H9 (cell line): Measurements from ENCODE around the gene OTUD3. TPM values are rescaled to one million over a fixed set of nuclear protein-coding genes. Genes with fewer than 3 reads are reported as not detected.
A peak's percentile ranks its signal among the peaks of the same experiment; 100 is the strongest.

Experiments
- DNase-seq: peaks from one replicate; pipeline ENCODE4 v3.0.0-alpha.2; 2017
- H2AFZ ChIP-seq: one replicate; pipeline ENCODE4 v1.6.1; 2013; ENCODE audit warnings: mild to moderate bottlenecking, low read length, control low read depth, moderate library complexity
- H2AK5ac ChIP-seq: 2 replicates; pipeline ENCODE4 v1.6.1; 2013; ENCODE audit warnings: low read length, control low read depth, mixed read lengths; ENCODE audit not compliant: insufficient read length
- H2BK120ac ChIP-seq: one replicate; pipeline ENCODE4 v1.6.1; 2013; ENCODE audit warnings: low read depth, mild to moderate bottlenecking, low read length, control low read depth, inconsistent platforms; ENCODE audit not compliant: poor library complexity, severe bottlenecking
- H2BK12ac ChIP-seq: 2 replicates; pipeline ENCODE4 v1.6.1; 2013; ENCODE audit warnings: low read length, control low read depth, mixed read lengths, low read depth; ENCODE audit not compliant: insufficient read length
- H2BK15ac ChIP-seq: 2 replicates; pipeline ENCODE4 v1.6.1; 2013; ENCODE audit warnings: low read depth, low read length, control low read depth
- H2BK20ac ChIP-seq: one replicate; pipeline ENCODE4 v1.6.1; 2013; ENCODE audit warnings: low read depth, mild to moderate bottlenecking, low read length, control low read depth, inconsistent platforms; ENCODE audit not compliant: poor library complexity, severe bottlenecking
- H2BK5ac ChIP-seq: 2 replicates; pipeline ENCODE4 v1.6.1; 2013; ENCODE audit warnings: low read length, control low read depth, mixed read lengths; ENCODE audit not compliant: insufficient read length
- H3K14ac ChIP-seq: 2 replicates; pipeline ENCODE4 v1.6.1; 2013; ENCODE audit warnings: low read length, control low read depth; ENCODE audit not compliant: insufficient read depth
- H3K18ac ChIP-seq: 2 replicates; pipeline ENCODE4 v1.6.1; 2013; ENCODE audit warnings: low read depth, mild to moderate bottlenecking, mixed read lengths, low read length, control low read depth; ENCODE audit not compliant: insufficient read length
- H3K23ac ChIP-seq: 2 replicates; pipeline ENCODE4 v1.6.1; 2013; ENCODE audit warnings: low read length, control low read depth, mixed read lengths, low read depth; ENCODE audit not compliant: insufficient read length
- H3K23me2 ChIP-seq: 2 replicates; pipeline ENCODE4 v1.6.1; 2013; ENCODE audit warnings: low read depth, mild to moderate bottlenecking, mixed read lengths, low read length, control low read depth; ENCODE audit not compliant: insufficient read length, poor library complexity, severe bottlenecking
- H3K27ac ChIP-seq: 2 replicates; pipeline ENCODE4 v1.5.1; 2013; ENCODE audit warnings: low read length, control low read depth, mixed read lengths, low read depth; ENCODE audit not compliant: insufficient read length
- H3K27me3 ChIP-seq: 2 replicates; pipeline ENCODE4 v1.6.1; 2013; ENCODE audit warnings: low read length, control low read depth, inconsistent platforms; ENCODE audit not compliant: insufficient read depth
- H3K4ac ChIP-seq: 2 replicates; pipeline ENCODE4 v1.6.1; 2013; ENCODE audit warnings: low read depth, mild to moderate bottlenecking, control low read depth, inconsistent platforms, low read length, moderate library complexity
- H3K4me1 ChIP-seq: 2 replicates; pipeline ENCODE4 v1.6.1; 2013; ENCODE audit warnings: low read length, control low read depth, inconsistent platforms; ENCODE audit not compliant: insufficient read depth
- H3K4me2 ChIP-seq: 2 replicates; pipeline ENCODE4 v1.6.1; 2013; ENCODE audit warnings: low read length, control low read depth, mixed read lengths; ENCODE audit not compliant: insufficient read length, insufficient read depth
- H3K56ac ChIP-seq: 2 replicates; pipeline ENCODE4 v1.6.1; 2013; ENCODE audit warnings: low read depth, mild to moderate bottlenecking, mixed read lengths, low read length, control low read depth; ENCODE audit not compliant: insufficient read length
- H3K79me1 ChIP-seq: 2 replicates; pipeline ENCODE4 v1.6.1; 2013; ENCODE audit warnings: low read depth, mild to moderate bottlenecking, moderate library complexity, low read length, control low read depth, inconsistent platforms; ENCODE audit not compliant: insufficient read depth, poor library complexity, severe bottlenecking
- H3K79me2 ChIP-seq: 2 replicates; pipeline ENCODE4 v1.6.1; 2013; ENCODE audit warnings: low read length, control low read depth, inconsistent platforms; ENCODE audit not compliant: insufficient read depth
- H3K9ac ChIP-seq: 2 replicates; pipeline ENCODE4 v1.6.1; 2013; ENCODE audit warnings: low read length, control low read depth, mixed read lengths; ENCODE audit not compliant: insufficient read length; ENCODE audit errors: extremely low read depth
- H3K9me3 ChIP-seq: one replicate; pipeline ENCODE4 v1.6.1; 2013; ENCODE audit warnings: low read depth, low read length, inconsistent platforms; ENCODE audit not compliant: control insufficient read depth
- H3T11ph ChIP-seq: one replicate; pipeline ENCODE4 v1.6.1; 2013; ENCODE audit warnings: mild to moderate bottlenecking, low read length, control low read depth, inconsistent platforms
- H4K20me1 ChIP-seq: one replicate; pipeline ENCODE4 v1.6.1; 2013; ENCODE audit not compliant: control insufficient read depth, insufficient read length, insufficient read depth
- H4K5ac ChIP-seq: 2 replicates; pipeline ENCODE4 v1.6.1; 2013; ENCODE audit warnings: low read depth, mild to moderate bottlenecking, mixed read lengths, low read length, control low read depth; ENCODE audit not compliant: insufficient read length
- H4K8ac ChIP-seq: replicated peaks from 2 replicates; pipeline ENCODE4 v1.6.1; 2013; ENCODE audit warnings: low read length, control low read depth, mixed read lengths, low read depth; ENCODE audit not compliant: insufficient read length
- H4K91ac ChIP-seq: 2 replicates; pipeline ENCODE4 v1.6.1; 2013; ENCODE audit warnings: low read depth, mild to moderate bottlenecking, moderate library complexity, mixed read lengths, low read length, control low read depth; ENCODE audit not compliant: insufficient read length
- H3K27ac Mint-ChIP-seq, 3 experiments: 2 replicates in 2 of 3; 3 replicates in 1 of 3; pipeline ENCODE4 v1.8.0; 2020 to 2021; ENCODE audit warnings: mixed read lengths in 3 of 3, mild to moderate bottlenecking in 1 of 3, moderate library complexity in 1 of 3
- H3K27me3 Mint-ChIP-seq: 2 replicates; pipeline ENCODE4 v1.8.0; 2021; ENCODE audit warnings: low read depth, mild to moderate bottlenecking, moderate library complexity, mixed read lengths
- H3K36me3 Mint-ChIP-seq, 3 experiments: 2 replicates in 2 of 3; 3 replicates in 1 of 3; pipeline ENCODE4 v1.8.0; 2020 to 2021; ENCODE audit warnings: low read depth in 3 of 3, mixed read lengths in 3 of 3; ENCODE audit not compliant: insufficient read depth in 1 of 3
- H3K4me1 Mint-ChIP-seq, 2 experiments: 2 replicates each; pipeline ENCODE4 v1.8.0; 2020; ENCODE audit warnings: mixed read lengths in 2 of 2
- H3K4me3 Mint-ChIP-seq, 2 experiments: 2 replicates in 1 of 2; 3 replicates in 1 of 2; pipeline ENCODE4 v1.8.0; 2020 to 2021; ENCODE audit warnings: mild to moderate bottlenecking in 2 of 2, mixed read lengths in 2 of 2, moderate library complexity in 1 of 2
- H3K9me3 Mint-ChIP-seq, 2 experiments: 2 replicates in 1 of 2; 3 replicates in 1 of 2; pipeline ENCODE4 v1.8.0; 2020; ENCODE audit warnings: mild to moderate bottlenecking in 2 of 2, mixed read lengths in 2 of 2, moderate library complexity in 1 of 2
- CTCF ChIP-seq: fragments of 200-600 bp; sonication (generic); conservative IDR thresholded peaks from 3 replicates; pipeline ENCODE4 v1.8.0; 2021; ENCODE audit warnings: antibody characterized with exemption, mild to moderate bottlenecking
- WGBS: extraction: QIAGEN DNeasy Blood & Tissue Kit; methylation state at CpG from one replicate; pipeline ENCODE4 v1.1.7; 2013; ENCODE audit warnings: missing lambda C conversion rate, low lambda C conversion rate, mixed read lengths; ENCODE audit not compliant: insufficient read length; ENCODE audit errors: extremely low coverage; 5-methylcytosine and 5-hydroxymethylcytosine counted together
- total RNA-seq: library from RNA; stranded (reverse); gene quantifications from 2 replicates; pipeline ENCODE4 v1.2.1, GENCODE V29; 2021

OTUD3 gene
- total RNA-seq, 1 experiment from 2014 or later, result 12.0 TPM

DNA sequence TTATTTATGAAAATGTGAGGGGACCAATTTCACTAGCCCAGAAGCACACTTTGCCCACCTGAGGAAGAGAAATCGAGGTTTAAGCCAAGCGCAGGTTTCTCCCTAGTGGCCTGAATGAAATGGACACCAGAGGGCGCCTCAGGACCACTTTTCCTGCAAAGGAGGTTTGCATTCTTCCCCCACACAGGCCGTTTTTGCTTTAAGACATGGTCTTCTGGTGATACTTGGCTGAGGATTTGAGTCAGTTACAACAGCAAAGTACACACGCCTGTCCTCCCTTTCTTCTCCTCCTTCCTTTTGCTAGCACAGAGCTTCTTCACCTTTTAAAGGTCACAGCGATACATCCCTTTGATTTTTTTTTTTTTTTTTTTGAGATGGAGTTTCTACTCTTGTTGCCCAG lies 35.9 kb downstream of the OTUD3 start:
- H3K14ac ChIP-seq, result no peak overlapping the region
- H3K79me2 ChIP-seq, result no peaks in the 10 kb centered on the region
- no CpG with 5 or more reads among the region's 6 CpGs for WGBS
- no peak overlapping the region for H2BK5ac ChIP-seq
- no peak overlapping the region for H3K4me2 ChIP-seq
- H4K8ac ChIP-seq, result no peak overlapping the region
- no peak overlapping the region for H3T11ph ChIP-seq
- no peaks in the 10 kb centered on the region for H3K27me3 ChIP-seq
- Mint-ChIP-seq H3K4me1 (peaks cover 0 to 10% of the 10 kb centered on the region in 2 experiments; a peak in 2 of 4 replicates), H3K9me3 (no peaks in the 10 kb centered on the region), H3K36me3 (peaks cover 0 to 19% (median 0%) of the 10 kb centered on the region in 3 experiments; a peak in 3 of 7 replicates), H3K27ac (peak overlapping the region in 1 of 3 experiments; percentile 57; a peak in 1 of 7 replicates), H3K27me3 (no peaks in the 10 kb centered on the region; the same call in none of the 2 replicates), H3K4me3 (no peak overlapping the region)
- H4K20me1 ChIP-seq, result no peaks in the 10 kb centered on the region
- no peaks in the 10 kb centered on the region for H3K9me3 ChIP-seq
- DNase-seq, result peak; percentile 72
- no peaks in the 10 kb centered on the region for H3K23me2 ChIP-seq
- H2BK120ac ChIP-seq, result no peak overlapping the region
- no peak overlapping the region for H3K23ac ChIP-seq
- H3K27ac ChIP-seq, result no peak overlapping the region
- H2BK15ac ChIP-seq, result no peak overlapping the region
- no peak overlapping the region for H2AFZ ChIP-seq
- no peak overlapping the region for H3K4ac ChIP-seq
- H2BK12ac ChIP-seq, result no peak overlapping the region
- peak; percentile 95 for TF ChIP-seq CTCF
- no peaks in the 10 kb centered on the region for H3K79me1 ChIP-seq
- no peak overlapping the region for H3K18ac ChIP-seq
- H4K91ac ChIP-seq, result no peak overlapping the region
- H3K9ac ChIP-seq, result no peak overlapping the region
- no peaks in the 10 kb centered on the region for H3K4me1 ChIP-seq
- no peak overlapping the region for H2AK5ac ChIP-seq
- no peak overlapping the region for H4K5ac ChIP-seq
- H3K56ac ChIP-seq, result no peak overlapping the region
- H2BK20ac ChIP-seq, result no peak overlapping the region
